Endothelial cell of umbilical vein (primary cell): ENCODE data around the gene BLNK.

Experiments used
- EZH2 ChIP-seq: IDR thresholded peaks from 2 replicates; pipeline ENCODE4 v1.6.1; 2012; ENCODE audit warnings: borderline replicate concordance, low read depth, mild to moderate bottlenecking, moderate library complexity, low read length, inconsistent platforms; ENCODE audit not compliant: severe bottlenecking
- GATA2 ChIP-seq: IDR thresholded peaks from 2 replicates; pipeline ENCODE4 v1.7.0; 2011; ENCODE audit warnings: low read depth, mild to moderate bottlenecking, moderate library complexity, mixed read lengths, low read length; ENCODE audit not compliant: insufficient read length, insufficient read depth
- MYC ChIP-seq: IDR thresholded peaks from one replicate; pipeline ENCODE4 v1.6.1; 2011; ENCODE audit warnings: mild to moderate bottlenecking, low read depth, low read length
- POLR2A ChIP-seq: IDR thresholded peaks from 2 replicates; pipeline ENCODE4 v1.6.1; 2012; ENCODE audit warnings: low read depth, mild to moderate bottlenecking, control low read depth, low read length
- POLR2AphosphoS5 ChIP-seq: IDR thresholded peaks from 2 replicates; pipeline ENCODE4 v1.6.1; 2012; ENCODE audit warnings: low read depth, mild to moderate bottlenecking, control low read depth, low read length, moderate library complexity; ENCODE audit not compliant: insufficient read depth
- TF ChIP-seq, protein P1 (sequence below), 2 donors: IDR thresholded peaks; 1 replicate in 1 of 2; 2 replicates in 1 of 2; pipeline ENCODE4 v1.5.1; 2011; ENCODE audit warnings: low read length in 2 of 2, mild to moderate bottlenecking in 2 of 2, moderate library complexity in 2 of 2, control low read depth in 1 of 2, inconsistent platforms in 1 of 2, low read depth in 1 of 2; ENCODE audit not compliant: insufficient read depth in 1 of 2; ENCODE audit errors: extremely low read depth in 1 of 2

DNA sequence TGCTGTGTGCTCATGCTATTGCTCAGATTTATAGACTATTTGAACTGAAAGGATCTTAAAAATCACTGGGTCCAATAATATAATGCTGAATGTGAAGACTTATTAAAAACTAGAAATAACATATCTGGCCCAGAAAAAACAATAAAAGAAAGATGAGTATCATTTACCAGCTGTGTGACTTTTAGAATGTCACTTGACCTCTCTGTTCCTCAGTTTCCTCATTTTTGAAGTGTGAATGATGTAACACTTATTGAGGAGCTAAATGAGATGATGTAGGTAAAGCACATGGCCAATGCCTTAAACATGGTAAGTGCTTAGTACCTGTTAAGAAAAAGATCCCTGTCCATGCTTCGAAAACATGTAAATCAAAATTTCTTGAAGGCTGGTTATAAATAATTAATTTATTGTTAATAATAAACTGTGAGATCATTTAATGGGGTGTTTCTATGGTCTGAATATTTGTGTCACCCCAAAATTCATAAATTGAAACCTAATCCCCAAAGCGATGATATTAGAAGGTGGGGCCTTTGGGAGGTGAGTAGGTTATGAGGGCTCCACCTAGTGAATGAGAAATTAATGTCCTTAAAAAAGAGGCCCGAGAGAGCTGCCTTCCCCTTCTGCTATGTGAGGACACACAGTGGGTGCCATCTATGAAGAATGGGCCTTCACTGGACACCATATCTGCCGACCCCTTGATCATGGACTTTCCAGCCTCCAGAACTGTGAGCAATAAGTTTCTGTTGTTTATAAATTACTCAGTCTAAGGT, 45.9 kb upstream of the BLNK start:
- TF ChIP-seq, protein P1, sequence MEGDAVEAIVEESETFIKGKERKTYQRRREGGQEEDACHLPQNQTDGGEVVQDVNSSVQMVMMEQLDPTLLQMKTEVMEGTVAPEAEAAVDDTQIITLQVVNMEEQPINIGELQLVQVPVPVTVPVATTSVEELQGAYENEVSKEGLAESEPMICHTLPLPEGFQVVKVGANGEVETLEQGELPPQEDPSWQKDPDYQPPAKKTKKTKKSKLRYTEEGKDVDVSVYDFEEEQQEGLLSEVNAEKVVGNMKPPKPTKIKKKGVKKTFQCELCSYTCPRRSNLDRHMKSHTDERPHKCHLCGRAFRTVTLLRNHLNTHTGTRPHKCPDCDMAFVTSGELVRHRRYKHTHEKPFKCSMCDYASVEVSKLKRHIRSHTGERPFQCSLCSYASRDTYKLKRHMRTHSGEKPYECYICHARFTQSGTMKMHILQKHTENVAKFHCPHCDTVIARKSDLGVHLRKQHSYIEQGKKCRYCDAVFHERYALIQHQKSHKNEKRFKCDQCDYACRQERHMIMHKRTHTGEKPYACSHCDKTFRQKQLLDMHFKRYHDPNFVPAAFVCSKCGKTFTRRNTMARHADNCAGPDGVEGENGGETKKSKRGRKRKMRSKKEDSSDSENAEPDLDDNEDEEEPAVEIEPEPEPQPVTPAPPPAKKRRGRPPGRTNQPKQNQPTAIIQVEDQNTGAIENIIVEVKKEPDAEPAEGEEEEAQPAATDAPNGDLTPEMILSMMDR (IDR thresholded peaks at IDR 0.05; ENCODE audit: extremely low read depth in 1 of 2, insufficient read depth in 1 of 2, low read depth in 1 of 2, low read length in 2 of 2): no peak
- TF ChIP-seq POLR2A (no peak), POLR2AphosphoS5 (no peak), EZH2 (no peak), MYC (no peak), GATA2 (no peak)
